HG03108 (cell line): ENCODE measurements around the gene DNAH11.

Source experiments
- ATAC-seq: cut with Tn5 transposase; IDR thresholded peaks from one replicate; pipeline ENCODE4 v1.9.1; 2021; ENCODE audit warnings: moderate library complexity; ENCODE audit not compliant: unreplicated experiment

Gene DNAH11

DNA sequence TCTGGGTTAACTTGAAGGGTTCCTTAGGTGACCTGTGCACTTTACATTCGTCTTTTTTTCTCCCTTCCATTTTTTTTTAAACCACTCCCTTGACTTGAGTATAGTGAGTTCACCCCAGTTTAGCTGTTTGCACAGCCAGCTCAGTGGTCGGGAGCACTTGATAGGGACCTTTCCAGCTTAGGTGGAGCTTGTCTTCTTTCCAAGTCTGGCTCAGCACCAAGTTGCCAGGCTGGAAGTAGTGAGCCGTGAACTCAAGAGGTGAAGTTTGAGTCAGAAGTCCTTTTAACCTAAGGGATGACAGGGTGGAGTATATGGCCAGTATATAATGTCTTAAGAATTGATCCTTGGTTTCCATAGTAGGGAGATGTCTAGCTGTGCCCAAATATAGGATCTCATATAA, 7.2 kb downstream of the DNAH11 start:
- no peak for ATAC-seq

DNA sequence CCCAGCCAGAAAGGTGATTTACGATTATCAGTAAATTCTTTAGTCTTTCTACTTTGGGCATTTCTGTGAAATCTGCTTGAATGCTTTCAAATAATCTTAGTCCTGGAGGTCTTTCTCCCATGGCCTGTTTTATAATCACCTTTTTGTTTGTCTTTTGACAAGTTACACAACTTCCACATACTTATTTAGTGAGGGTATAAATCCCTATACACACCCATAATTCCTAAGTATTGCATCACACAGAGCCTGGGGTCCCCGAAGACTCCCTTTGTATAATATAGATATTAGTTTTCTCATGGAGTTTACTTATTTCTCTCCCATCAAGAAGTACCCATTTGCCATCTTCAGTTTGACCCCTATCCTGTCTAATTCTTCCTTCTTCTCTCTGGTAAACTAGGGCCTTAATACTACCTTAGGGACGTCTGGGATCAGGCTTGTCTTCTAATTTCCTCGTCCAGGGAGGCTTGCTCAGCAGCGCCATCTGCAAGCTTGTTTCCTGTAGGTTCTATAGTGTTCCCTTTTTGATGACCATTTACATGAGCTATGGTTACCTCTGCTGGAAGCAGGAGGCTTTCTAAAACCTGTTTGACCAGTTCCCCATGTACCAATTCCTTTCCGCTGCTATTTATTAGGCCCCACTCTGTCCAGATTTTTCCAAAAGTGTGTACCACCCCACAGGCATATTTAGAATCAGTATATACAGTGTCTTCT, 8.1 kb downstream of the DNAH11 start:
- no peak for ATAC-seq

DNA sequence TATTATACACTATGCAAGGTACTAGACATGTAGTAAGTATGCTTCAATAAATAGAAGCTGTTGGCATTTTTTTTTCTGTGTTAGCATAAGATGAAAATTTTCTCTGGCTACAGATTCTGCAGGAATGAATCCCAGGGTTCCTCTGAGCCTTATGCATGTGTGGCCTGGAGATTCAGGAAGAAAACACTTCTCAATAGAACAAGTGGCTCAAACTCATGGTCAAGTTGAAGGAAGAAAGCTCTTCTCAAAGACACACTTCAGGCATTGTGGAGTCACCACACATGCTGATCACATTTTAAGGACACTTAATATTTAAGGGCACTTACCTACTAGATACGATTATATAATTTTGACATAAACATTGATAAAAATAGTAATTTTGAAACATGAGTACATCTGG, 19.5 kb downstream of the DNAH11 start:
- ATAC-seq = no peak

DNA sequence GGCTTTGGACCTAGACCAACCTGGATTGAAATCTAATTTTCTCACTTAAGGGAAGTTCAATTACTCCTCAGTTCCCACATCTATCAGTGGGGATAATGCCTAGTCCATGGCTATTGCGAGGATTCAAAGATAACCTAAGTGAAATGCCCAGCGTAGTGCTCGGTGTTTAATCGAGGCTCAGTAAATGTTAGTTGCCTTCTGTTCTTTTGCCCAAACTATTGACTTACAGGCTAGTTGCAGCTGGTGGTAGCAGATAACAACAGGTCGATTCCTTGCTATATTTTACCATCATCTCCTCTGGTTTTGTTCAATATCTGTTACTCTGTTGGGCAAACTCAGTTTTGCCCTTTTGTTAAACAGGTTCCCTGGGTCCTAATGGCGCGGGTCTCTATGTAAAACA, 22.8 kb downstream of the DNAH11 start:
- ATAC-seq = no peak

DNA sequence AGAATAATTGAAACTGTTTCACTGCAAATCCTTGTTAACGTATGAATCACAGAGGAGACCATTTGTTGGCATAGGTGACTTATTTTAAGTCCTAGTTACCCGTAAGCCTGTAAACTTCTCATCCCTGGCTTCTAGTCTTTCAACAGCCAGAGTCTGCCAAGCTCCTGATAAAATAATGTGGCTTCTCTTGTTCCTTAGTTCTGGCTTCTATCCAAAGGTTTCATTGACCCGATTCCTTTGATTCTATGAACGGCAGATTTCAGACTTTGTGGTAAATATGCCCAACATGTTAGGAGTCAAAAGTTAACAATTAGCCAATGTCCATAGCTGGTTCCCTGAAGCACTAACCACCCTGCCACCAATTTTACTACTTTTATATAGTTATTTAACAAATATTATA, 23.3 kb downstream of the DNAH11 start:
- ATAC-seq = no peak

DNA sequence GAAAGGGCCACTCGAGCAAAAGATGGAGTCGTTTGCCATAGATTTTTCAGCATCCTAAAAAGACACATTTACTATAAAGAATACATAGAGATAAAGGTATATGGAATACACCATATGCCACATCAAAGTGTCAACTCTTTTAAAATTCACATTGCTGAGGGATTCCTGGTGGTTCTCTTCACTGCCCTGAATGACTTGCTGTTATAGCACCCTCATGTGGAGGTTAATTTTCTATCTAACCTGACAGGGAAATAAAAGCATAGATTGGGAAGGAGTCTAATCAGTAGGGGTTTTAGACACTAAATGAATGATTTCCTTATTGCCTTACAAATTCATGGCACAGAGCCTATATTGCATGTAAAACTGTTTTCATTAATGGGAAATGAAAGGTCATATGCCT, 25.9 kb downstream of the DNAH11 start:
- no peak for ATAC-seq

DNA sequence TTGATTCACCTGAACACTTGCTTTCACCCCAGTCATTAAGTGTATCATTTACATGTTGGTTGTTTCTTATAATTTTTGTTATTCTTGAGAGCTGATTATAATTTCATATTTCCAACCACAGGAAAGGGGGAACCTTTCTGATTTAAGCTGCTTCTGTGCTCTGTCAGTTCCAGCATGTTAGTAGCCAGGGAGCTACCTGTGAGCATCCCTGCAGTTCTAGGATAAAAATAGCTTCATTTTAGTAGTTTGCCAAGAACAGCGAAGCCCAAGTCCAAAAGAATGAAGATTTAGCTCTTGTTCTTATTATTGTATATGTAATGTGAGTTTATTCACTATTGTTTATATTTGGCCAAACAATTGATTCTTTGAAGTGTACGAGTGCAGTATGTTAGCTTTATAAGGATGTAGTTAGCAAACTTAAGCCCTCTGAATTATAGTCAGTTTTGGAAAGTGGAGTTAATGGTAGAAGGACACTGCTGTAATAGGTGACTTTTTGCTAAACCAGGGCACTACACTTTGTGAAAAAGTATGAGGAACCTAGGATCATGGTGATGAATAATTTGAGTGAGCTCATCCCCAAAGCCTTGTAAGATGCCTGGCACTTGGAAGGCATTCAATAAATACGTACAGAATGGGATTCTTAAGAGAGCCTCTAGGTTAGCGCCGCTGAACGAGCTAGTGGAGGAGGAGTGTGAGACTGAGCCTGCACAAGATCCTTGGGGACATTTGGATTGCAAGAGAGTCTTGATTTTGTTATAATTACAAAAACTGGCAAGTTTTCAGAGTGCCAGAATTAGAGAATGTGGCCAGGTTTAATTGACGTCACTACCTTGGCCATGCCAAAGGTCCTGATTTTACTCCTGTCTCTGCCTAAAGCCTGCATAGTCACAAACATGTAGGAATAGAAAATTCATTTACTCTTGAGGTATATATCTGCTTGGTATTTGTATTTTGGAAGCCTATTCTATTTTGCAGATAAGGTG, 29.8 kb downstream of the DNAH11 start:
- ATAC-seq = no peak

DNA sequence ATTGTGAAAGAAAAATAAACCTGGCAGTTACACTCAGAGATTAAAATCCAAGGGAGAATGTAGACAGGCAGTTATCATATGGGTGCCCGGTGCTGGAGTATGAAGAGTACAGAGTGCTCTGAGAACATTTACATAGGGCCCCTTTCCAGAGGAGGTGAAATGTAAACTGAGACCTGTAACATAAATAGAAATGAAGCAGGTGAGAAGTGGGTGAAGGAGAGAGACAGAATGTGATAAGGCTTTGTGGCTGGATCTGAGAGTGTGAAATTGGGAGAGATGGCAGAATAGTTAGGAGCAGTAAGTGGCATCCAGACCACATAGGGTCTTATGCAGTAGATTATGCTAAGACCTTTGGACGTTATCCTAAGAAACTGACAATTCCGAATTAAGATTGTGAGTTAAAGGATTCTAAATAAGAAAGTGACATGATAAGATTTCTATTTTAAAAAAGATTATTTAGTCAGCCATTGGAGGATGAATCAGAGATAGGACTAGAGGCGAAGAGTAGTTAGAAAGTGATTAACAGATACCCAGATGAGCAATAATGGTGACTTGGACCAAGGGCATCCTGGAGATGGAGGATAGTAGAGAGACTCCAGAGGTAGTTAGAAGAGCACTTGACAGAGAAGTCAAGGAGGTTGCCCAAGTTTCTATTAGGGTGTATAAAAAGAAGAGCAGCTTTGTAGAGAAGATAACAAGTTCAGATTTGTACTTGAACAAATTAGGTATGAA, 36.7 kb downstream of the DNAH11 start:
- ATAC-seq = no peak

DNA sequence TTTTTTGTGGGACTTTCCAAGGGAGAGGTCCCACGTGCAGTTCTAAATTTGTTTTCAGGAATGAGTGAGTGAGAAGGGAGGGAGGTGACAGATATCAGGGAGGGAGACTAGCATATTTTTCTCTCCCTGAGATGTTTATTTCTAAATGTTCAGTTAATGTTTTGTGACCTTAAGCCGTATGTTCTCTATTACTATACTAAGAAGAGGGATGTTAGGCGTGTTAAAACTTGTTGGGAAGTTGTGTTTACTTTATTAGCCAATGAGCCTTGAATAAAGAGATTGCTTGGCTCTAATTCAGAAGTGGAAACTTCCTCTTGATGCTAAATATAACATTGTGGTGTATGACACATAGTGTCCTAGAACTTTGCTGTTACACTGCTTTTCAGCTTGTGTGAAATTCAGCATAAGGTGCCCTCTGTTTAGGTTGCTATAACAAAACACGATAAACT, 37.3 kb downstream of the DNAH11 start:
- no peak for ATAC-seq

DNA sequence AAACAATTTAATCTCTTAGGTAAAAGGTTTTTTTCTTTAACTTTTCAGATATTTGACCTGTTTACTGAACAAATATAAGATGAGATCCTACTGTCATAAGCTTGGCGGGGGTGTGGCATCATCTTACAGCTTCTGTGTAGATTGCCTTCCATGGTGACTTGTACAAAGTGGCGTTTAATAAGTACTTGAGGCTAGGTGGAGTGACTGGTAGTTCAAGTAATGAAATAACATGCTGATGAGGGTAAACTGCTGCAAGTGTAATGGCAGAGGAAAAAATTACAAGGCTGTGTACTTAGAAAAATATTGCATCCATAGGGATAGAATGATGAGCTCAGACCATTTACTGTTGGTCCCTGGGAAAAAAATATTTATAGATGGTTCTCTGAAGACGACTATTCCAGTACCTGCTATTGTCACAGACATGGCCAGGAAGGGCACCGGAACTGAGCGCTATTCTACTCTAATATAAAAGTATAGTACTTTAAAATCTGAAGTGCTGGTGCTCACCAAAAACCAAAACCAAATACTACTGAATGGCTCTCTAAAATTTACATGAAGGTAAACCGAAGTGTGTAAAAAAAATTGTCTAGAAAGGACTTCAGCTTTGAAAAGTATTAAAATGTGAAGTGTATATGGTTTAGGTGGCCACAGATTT, 42.4 kb downstream of the DNAH11 start:
- ATAC-seq = no peak

DNA sequence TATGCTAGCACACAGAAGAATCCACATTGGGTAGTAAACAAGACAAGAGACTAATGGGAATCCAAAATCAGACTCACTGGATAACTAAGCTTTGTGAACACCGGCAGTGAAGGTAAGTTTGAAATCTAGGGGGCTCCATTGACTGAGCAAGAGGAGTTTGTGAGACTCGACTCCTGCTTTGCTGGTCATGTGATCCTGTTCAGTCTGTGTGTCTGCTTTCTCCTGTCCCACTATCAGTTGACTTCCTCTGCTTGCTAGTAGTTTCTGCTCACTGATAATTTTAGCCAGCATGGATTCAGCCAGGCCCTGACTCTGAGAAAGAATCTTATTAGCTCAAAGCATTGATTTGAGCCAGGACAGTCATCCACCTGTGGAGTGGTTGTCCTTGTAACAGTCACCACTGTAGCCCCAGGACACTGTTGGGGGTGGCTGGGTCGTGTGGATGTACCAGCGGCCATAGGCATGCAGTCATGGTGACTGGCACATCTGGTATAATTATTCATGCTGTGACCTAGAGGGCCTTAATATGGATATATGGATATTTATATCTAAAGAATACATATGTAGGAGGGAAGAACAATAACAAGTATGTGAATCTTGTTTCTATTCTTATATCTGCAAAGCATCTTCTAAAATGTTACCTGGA, 44.4 kb downstream of the DNAH11 start:
- no peak for ATAC-seq

DNA sequence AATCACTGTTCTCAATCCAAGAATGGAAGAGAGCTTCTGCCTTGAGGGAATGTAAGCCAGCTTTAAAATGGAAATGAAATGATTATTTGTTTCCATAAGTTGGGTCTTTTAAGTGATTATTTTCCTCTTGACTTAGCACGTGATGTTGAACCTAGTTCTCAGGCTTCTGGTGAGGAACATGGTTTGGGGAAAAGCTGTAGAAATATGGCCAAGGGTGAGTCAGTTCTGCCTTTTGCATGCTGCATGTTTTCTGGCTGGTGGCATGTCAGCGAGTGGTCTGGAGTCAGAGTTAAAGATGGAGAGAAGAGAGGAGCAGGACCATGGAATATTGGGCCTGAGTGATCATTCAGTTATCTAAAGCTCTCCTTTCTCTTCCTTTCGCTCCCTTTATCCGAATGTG, 54.0 kb downstream of the DNAH11 start:
- no peak for ATAC-seq

DNA sequence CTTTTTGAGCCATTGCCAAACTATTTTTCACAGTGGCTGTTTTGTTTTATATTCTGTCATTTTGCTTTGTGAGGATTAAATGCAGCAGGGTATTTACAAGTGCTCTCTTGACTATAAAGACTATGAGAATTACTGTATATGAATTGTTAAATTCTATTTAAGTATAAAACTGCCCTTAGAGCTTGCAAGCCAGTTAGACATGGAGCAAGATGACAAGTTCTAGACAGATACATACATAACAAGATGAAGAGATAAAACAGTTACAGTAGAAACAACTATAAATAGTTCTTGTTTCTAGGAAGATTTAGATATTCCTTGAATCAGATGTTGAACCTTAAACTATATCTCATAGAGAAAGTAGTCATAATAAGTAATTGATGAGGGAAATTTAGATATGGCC, 60.6 kb downstream of the DNAH11 start:
- ATAC-seq = no peak

DNA sequence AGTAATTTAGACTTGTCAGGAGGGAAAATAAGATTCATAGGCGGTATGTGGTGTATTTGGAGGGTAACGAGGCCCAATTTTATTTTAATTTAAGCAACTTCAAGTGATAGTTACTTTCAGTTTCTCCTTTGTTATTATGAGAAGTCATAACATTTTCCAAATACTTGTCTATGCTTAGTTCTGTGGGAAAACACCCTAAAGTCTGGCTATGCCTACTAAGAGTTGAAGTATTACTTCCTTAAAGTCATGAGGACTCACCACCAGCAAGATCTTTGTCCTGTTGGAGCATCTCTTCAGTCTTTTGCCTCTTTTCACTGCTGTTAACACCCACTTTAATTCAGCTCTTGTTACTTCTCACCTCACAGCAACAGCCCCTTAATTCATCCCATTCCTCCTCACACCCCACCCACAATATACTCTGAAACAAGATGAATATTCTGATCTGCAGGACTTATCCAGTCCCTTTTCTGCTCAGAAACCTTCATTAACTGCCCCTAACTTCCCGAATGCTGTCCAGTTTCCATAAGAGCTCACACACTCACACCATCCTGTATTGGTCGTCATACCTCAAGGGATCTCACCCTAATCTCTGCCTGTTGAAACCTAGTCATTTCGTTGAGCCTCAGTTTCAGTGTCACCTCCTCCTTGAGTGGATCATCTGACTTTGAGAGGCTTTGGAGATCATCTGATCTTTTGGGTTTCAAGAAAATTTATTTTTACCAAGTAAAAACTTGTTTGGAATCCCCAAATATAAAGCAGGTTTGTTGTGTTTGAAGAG, 61.3 kb downstream of the DNAH11 start:
- no peak for ATAC-seq

DNA sequence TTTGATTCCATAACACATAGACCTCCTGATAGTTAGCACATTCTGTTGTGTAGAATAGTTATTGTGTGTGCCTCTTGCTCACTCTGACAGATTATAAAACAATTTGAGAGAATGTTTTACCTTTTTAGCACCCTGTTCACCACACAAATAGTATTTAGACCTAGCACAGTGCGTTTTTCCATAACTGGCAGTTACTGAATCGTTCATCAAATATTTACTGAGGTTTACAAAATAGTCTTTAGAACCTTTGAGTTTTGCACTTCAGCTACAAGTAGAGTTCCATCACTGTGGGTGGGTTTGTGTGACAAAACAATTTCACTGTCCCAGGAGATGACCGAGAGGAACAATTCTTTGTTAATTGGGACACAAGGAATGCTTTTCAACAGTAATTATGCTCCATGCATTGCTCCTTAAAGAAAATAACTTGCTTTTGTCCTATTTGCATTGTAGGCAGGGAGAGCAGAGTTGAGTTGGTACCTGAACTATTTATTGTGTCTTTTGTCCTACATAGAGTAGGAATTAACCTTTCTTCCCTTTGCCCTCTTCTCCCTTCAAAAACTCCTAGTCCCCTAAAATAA, 62.3 kb downstream of the DNAH11 start:
- ATAC-seq = no peak

DNA sequence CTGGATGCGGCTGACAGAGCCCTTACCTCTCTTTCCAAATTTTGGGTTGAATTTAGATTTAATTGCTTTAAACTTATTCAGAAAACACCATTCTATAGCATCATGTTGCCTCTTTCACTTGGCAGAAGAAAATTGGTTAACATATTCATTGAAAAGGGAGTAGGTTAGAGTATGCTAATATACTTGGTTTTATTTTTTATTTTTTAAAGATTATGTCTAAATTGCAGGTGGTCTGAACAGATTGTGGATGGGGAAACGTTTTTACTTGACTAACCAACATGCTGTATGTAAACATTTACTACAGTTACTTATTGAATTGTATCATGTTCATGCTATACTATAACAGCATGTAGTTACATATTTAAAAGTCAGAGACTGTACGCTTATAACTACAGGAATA, 65.6 kb downstream of the DNAH11 start:
- no peak for ATAC-seq

DNA sequence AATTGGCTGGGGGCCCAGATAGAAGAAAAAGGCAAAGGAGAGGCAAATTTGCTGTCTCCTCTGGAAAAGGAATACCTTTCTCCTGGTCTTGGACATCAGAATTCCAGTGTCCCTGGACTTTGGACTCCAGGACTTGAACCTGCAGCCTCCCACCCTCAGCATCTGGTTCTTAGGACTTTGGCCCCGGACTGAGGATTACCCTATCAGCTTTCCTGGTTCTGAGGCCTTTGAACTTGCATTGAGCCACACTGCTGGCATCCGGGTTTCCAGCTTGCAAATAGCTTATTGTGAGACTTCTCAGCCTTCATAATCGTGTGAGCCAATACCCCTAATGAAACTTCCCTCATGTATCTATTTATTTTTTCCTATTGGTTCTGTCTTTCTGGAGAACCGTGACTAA, 68.3 kb downstream of the DNAH11 start:
- no peak for ATAC-seq

DNA sequence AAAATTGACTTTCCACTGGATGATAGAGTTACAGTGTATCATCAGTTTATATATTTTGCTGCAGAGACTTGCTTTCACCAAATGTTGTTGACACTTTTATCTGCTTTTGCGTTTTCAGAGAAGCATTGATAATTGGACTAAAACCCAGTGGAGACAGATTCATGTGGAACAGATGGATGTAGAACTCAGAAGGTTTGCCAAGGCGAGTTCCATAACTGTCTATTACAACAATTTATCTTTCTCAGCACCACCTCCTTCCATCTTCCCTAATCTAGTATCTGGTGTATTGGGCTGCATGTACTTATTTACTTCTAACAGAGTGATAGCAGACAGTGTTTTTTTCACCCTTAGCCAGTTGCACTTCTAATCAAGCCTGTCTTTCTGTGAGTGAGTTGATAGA, 73.3 kb downstream of the DNAH11 start:
- ATAC-seq = no peak

DNA sequence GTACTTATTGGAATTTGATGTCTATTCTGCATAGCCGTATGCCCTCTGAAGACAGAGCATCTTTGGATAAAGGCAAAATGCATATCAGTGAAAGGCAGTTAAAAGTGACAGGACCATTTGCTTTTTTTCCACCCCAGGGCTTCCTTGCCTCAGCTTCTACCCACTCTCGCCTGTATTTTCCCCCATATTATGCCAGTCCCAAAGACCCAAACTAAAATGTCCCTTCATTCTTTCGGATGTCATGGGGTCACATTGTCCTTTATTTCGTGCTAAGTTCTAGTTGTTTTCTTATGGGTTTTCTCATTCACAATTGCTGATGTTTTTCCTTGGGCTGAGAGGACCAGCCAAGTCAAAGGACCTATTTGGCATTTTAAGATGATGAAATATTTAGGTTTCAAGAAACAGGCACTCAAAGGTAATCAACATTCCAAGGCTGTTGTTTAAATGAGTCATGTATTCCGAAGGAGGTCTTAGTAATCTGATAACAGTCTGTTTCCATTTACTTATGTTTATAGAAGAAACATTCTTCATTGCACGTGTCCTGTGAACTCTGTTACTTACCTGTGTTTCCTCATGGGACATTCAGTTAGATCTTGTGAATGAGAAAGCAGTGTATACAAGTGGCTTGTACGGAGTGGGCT, 74.1 kb downstream of the DNAH11 start:
- ATAC-seq = no peak
